ENCODE results near the gene CLDND2.

Gene CLDND2

DNA sequence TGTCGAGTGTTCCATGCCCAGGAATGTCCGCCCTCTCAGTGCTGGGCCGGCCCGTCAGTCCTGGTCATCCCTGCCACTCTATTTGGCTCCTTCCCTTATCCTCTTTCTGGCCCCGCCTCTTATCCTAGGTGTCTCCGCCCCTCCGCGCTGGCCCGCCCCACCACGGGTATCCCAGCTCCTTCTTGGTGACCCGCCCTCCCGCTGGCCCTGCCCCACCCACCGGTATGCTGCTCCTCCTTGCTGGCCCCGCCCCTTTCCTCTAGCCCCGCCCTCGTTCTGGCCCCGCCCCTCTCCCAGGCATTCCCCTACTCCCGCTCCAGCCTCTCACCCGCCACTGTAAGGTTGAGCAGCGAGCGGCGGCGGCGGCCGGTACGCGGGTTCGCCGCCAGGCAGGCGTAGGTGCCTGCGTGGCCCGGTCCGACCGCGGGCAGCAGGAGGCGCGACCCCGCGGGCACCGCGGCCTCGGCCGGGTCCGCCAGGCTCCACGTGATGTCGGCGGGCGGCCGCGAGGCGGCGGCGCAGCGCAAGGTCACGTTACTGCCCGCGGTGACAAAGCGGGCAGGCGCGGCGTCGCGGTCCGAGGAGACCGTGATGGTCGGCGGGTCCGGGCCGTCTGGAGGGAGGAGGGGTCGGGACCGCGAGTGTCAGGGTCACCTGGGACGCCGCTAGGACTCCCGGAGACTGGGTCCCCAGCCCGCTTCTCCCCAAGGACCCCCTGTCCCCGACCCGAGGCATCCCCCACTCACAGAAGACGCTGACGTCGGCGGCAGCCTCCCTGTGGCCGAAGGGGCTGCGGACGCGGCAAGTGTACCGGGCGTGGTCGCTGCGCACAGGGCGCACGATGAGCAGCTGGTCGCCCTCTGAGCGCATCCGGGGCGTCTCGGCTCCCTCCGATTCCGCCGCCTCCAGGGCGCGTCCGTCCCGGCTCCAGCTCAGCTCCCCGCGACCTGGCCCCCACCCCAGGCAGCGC lies 28.8 kb downstream of the CLDND2 start:
- TF ChIP-seq, protein P1, sequence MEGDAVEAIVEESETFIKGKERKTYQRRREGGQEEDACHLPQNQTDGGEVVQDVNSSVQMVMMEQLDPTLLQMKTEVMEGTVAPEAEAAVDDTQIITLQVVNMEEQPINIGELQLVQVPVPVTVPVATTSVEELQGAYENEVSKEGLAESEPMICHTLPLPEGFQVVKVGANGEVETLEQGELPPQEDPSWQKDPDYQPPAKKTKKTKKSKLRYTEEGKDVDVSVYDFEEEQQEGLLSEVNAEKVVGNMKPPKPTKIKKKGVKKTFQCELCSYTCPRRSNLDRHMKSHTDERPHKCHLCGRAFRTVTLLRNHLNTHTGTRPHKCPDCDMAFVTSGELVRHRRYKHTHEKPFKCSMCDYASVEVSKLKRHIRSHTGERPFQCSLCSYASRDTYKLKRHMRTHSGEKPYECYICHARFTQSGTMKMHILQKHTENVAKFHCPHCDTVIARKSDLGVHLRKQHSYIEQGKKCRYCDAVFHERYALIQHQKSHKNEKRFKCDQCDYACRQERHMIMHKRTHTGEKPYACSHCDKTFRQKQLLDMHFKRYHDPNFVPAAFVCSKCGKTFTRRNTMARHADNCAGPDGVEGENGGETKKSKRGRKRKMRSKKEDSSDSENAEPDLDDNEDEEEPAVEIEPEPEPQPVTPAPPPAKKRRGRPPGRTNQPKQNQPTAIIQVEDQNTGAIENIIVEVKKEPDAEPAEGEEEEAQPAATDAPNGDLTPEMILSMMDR (IDR thresholded peaks at IDR 0.05; ENCODE audit: low read depth, low read length) = no peak; the same call in 1 of the 2 replicates
- DNase-seq (ENCODE audit: extremely low read depth, low read depth) = peak; percentile 92

DNA sequence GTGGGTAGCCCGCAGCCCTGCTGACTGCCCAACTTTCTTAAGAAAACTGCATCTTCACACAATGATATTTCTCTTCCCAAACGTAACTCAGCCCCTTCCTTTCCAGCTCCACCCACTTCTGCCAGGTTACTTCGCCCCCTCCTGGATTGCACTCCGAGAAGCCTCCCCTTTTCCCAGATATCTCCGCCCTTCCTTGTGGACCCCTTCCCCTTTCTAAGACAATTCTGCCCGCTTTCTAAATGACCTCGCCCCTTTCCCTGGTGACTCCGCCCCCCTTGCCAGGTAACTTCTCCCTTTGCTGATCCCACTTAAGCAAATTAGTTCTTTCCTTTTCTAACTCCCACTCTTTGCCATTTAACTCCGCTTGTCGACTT lies 29.5 kb downstream of the CLDND2 start:
- no peak for DNase-seq (ENCODE audit: extremely low read depth, low read depth)
- TF ChIP-seq, protein P1 (IDR thresholded peaks at IDR 0.05; ENCODE audit: low read depth, low read length) = peak; percentile 1

DNA sequence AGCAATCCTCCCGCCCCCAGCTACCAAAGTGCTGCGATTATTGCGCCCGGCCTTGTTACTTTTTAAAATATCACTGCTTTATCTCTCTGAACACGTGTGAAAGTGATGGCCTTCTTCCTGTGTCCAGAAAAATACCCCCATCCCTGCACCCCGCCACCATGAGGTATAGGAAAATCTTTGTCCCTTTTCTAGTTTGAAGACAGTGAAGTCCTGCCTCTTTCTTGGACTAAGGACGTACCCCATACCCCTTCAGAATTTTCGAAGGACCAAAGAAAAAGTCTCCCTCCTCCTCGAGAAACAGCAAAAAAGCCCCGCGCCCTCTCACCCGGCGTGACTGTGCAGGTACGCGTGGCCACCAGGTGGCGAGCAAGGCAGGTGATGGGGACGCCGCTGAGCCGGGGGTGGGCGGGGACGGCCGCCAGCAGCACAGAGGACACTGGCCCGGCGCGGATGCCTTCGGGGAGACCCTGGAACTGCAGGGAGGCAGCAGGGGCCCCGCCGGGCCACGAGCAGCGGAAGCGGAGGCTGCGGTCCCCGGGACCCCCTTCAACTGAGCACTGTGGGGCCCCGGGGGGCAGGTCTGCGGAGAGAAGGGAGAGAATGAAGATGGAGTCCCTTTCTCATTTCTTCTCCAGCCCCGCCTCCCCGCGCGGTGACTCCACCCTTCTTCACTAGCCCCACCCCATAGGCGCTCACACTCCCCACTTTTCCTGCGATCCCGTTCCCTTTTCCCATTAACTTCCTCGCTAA lies 30.1 kb downstream of the CLDND2 start:
- TF ChIP-seq, protein P1 (IDR thresholded peaks at IDR 0.05; ENCODE audit: low read depth, low read length) = peak; percentile 79
- peak; percentile 15 for DNase-seq (ENCODE audit: extremely low read depth, low read depth)

DNA sequence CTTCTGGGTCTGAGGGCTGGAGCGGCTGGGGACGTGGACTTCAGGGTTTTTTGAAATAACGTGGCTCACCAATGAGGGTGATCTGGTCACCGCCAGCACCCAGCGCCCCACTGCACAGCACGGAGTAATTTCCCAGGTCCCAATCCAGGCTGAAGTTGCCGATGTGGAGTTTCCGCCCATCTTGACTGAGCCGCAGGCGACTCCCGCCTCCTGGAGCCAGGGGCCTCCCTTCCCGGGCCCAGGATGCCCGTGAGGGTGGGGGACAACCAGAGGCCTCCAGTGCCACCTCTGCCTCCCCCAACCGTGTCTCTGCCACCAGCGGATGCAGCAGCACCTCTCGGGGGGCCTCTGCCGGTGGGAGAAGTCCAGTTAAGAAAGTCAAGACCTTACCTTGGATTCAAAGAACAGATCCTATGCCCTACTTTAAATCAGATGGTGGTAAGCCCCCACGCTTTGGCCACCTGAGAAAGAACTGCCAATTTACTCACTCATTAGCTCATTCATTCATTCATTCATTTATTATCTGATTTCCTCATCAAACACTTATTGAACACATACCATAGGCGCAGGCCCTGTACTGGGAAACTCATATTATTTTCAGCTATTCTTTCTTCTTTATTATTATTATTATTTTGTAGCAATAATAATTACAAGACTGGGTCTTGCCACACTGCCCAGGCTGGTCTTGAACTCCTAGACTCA lies 30.8 kb downstream of the CLDND2 start:
- no peak for DNase-seq (ENCODE audit: extremely low read depth, low read depth)
- TF ChIP-seq, protein P1 (IDR thresholded peaks at IDR 0.05; ENCODE audit: low read depth, low read length) = no peak

DNA sequence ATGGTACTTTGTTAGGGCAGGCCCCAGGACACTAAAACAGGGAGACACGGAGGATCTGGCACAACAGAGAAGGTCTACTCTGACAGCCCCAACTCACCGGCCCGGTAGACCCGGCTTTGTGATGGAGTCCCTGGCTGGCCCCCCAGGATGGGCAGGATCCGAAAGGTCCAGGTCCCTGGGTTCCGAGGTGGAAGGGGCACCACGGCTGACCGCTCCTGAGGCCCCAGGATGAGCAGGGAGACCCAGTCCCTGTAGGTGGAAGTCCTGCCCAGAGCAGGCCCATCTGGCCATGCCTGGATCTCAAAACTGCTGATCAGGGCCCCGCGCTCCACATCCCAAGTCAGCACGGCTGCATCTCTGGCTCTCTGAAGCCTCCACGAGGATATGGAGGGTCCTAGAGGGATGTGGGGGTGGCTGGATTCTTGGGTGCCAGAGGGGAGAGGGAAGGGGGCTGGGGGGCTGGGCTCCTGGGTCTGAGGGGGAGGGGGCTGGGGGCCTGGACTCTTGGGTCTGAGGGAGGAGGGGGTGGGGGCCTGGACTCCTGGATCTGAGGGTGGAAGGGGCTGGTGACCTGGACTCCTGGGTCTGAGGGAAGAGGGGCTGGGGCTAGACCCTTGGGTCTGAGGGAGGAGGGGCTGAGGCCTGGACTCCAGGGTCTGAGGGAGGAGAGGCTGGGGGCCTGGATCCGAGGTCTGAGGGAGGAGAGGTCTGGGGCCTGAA lies 31.5 kb downstream of the CLDND2 start:
- TF ChIP-seq, protein P1 (IDR thresholded peaks at IDR 0.05; ENCODE audit: low read depth, low read length) = no peak
- no peak for DNase-seq (ENCODE audit: extremely low read depth, low read depth)

DNA sequence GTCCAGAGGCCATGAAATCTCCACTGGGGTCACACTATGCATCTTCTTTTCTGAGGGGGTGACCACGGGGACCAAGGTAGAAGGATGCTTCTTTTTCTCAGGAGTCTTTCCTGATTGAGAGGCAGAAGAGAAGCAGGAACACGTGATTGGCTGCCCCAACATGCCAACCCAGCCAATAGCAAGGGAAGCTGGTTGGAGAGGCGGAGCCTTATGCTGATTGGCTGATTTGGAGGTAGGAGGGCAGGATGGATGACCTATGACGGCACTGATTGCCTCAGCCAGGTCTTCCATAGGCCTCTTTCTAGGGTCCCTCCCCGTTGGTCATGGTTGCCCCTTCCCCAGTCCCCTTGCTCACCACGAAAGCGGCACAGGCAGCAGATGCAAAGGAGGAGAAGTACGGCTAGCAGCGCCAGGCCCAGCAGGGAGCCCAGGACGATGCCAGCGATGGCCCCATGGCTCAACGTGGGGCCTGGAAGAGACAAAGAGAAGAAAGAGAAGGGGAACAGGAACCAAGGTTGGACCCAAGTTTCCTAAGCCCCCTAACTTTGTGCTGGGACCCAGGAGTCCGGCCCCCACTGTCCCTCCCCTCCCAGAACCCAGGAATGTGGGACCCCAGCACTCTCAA lies 34.9 kb downstream of the CLDND2 start:
- TF ChIP-seq, protein P1 (IDR thresholded peaks at IDR 0.05; ENCODE audit: low read depth, low read length) = no peak
- no peak for DNase-seq (ENCODE audit: extremely low read depth, low read depth)
